A549 treated with AZD2906 at 1 μM for 4 hours (cell line): Measurements from ENCODE around the gene THUMPD1. TPM values are rescaled to one million over a fixed set of nuclear protein-coding genes. Genes with fewer than 3 reads are reported as not detected.

Source experiments
- total RNA-seq: library from RNA; stranded (reverse); fragments of 200-300 nt; extraction: Qiagen RNA extraction; gene quantifications from 5 replicates; pipeline ENCODE4 v1.2.3, GENCODE V29; 2022

The THUMPD1 gene, protein sequence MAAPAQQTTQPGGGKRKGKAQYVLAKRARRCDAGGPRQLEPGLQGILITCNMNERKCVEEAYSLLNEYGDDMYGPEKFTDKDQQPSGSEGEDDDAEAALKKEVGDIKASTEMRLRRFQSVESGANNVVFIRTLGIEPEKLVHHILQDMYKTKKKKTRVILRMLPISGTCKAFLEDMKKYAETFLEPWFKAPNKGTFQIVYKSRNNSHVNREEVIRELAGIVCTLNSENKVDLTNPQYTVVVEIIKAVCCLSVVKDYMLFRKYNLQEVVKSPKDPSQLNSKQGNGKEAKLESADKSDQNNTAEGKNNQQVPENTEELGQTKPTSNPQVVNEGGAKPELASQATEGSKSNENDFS
- total RNA-seq, result 19.4 to 28.2 TPM (median 21.2 TPM) in 5 replicates

GRCh38 chr16:20741554-20742285 lies at the start of gene THUMPD1:
THUMPD1 (minus strand) TSS chr16:20741818; CDS start chr16:20741739, 79 bp downstream.

GRCh38 chr16:20763461-20764232 lies 22.0 kb upstream of the THUMPD1 start, which contains the start of gene ACSM3:
ACSM3 (plus strand) TSS chr16:20764014; CDS start chr16:20770035, 6,021 bp downstream.

Other genes with a start within 250 kb of the THUMPD1 start
- gene ACSM2B, start 165.5 kb downstream of the THUMPD1 start, total RNA-seq, result not detected in 5 replicates
- gene ACSM1, start 44.1 kb downstream of the THUMPD1 start, total RNA-seq, result not detected in 5 replicates
- gene ACSM3, start 22.2 kb upstream of the THUMPD1 start, total RNA-seq, result 2.9 to 3.6 TPM (median 3.0 TPM) in 5 replicates
- 12.8 to 14.6 TPM (median 14.1 TPM) in 5 replicates for gene ERI2, start 64.7 kb upstream of the THUMPD1 start, total RNA-seq
- gene REXO5, start 64.7 kb upstream of the THUMPD1 start, total RNA-seq, result 3.6 to 4.9 TPM (median 4.3 TPM) in 5 replicates
- gene DCUN1D3, start 158.5 kb upstream of the THUMPD1 start, total RNA-seq, result 7.3 to 8.9 TPM (median 8.4 TPM) in 5 replicates
- gene LYRM1, start 159.0 kb upstream of the THUMPD1 start, total RNA-seq, result 32.0 to 37.5 TPM (median 33.2 TPM) in 5 replicates